Omental fat pad (tissue), 4 donors: ENCODE data around the gene SAP25. TPM values are rescaled to one million over a fixed set of nuclear protein-coding genes. Genes with fewer than 3 reads are reported as not detected.

Experiments
- ATAC-seq: fragments of 150-250 bp; one replicate; pipeline ENCODE4 v1.9.1; 2016; ENCODE audit warnings: mild to moderate bottlenecking, moderate library complexity; ENCODE audit not compliant: low FRiP score
- DNase-seq: peaks from one replicate; pipeline ENCODE4 v3.0.0-alpha.2; 2019; ENCODE audit warnings: low spot score
- CTCF ChIP-seq, 3 donors: fragments of 450-650 bp; IDR thresholded peaks; one replicate each; pipeline ENCODE4 v1.5.1; 2016 to 2017; ENCODE audit warnings: antibody characterized with exemption in 3 of 3, mild to moderate bottlenecking in 3 of 3, moderate library complexity in 2 of 3
- total RNA-seq, 4 donors: library from RNA; depleted of rRNA; stranded (reverse); fragments of >200 nt; gene quantifications; one replicate each; pipeline ENCODE4 v1.1.0, GENCODE V29; 2016

SAP25 gene
- total RNA-seq, 4 donors from 2014 or later, result 1.1 to 4.7 (median 1.7) TPM; not detected in 1

GRCh38 chr7:100604028-100604975 is 30.6 kb upstream of the SAP25 start:
- ATAC-seq, result peak; percentile 71
- TF ChIP-seq CTCF (IDR thresholded peaks at IDR 0.05), result peak in 1 of 3 donors; percentile 49
- DNase-seq, result no peak

GRCh38 chr7:100603726-100604027 is 30.0 kb upstream of the SAP25 start:
- TF ChIP-seq CTCF (IDR thresholded peaks at IDR 0.05), result no peak
- ATAC-seq (peak; percentile 6), DNase-seq (no peak)

- no peak for DNase-seq
- TF ChIP-seq CTCF (IDR thresholded peaks at IDR 0.05), result no peak
- ATAC-seq, result no peak
Observed at GRCh38 chr7:100602889-100603725, 29.4 kb upstream of the SAP25 start.

GRCh38 chr7:100600730-100601038 is 27.0 kb upstream of the SAP25 start:
- TF ChIP-seq CTCF (IDR thresholded peaks at IDR 0.05), result no peak
- DNase-seq (no peak), ATAC-seq (no peak)

GRCh38 chr7:100599911-100600729 is 26.4 kb upstream of the SAP25 start:
- DNase-seq, result no peak
- no peak for TF ChIP-seq CTCF (IDR thresholded peaks at IDR 0.05)
- no peak for ATAC-seq

GRCh38 chr7:100598425-100598824 is 24.7 kb upstream of the SAP25 start:
- TF ChIP-seq CTCF (IDR thresholded peaks at IDR 0.05), result no peak
- DNase-seq, result no peak
- ATAC-seq, result no peak
